Tracheal epithelial cell (primary cell): Measurements from ENCODE around the gene CBFB. TPM values are rescaled to one million over a fixed set of nuclear protein-coding genes. Genes with fewer than 3 reads are reported as not detected.

Experiments
- total RNA-seq: library from RNA; depleted of rRNA; stranded (reverse); fragments of >200 nt; gene quantifications from 2 replicates; pipeline ENCODE4 v1.2.1, GENCODE V29; 2014

The CBFB gene
- total RNA-seq, result 95.7 and 123 TPM in 2 replicates

DNA sequence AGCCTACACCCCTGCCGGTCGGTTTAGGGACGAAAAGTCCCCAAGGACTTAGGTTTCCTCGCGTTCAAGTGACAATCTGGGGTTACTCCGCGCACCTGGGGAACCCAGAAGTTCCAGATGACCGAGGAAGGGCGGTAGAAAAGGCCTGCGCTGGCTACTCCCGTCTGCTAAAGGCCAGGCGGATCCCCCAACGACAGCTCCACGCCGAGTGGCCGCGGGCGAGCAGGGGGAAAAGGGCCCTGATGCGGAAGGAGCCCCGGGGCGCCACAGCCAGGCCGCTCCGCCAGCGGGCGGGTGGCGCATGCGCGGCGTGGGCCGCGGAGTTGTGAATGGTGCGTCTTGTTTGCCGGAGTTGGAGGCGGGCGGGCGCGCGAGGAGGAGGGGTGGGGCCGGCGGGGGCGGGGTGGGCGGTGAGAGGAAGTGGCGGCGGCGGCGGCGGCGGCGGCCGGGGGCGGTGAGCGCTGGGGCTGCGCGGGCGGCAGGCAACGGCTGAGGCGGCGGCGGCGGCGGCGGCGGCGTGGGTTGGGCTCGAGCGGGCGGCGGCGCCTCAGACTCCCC is at the start of gene CBFB:
Gene CBFB (plus strand): TSS at position 454 of the 558 bp plus-strand sequence. CDS start 259 bp downstream, outside the sequence.

DNA sequence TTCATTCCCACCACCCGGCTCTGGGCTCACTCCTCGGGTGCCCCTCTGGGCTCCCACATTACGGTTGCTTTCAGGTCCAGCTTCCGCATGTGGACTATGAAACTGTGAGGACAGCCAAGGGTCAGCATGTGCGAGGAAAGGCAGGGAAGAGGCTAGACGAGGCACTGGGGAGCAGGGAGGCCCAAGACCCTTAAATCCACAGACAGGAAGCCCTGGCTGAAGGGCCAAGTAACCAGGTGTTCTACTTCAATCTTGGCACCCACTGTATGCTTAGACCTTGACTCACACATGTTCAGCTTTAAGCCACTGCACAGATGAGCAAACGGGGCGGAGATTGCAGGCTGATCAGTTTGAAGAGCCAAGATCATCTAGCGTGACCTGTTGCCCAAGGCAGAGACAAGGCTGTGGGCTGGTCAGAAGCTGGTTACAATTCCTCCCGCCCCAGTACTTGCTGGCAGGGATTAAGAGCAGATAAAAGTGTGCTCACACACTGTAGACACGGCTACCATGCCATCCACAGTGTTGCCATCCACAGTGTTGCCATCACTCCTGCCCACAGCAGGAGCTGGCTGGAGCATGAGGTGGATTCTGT is 40.7 kb upstream of the CBFB start, which contains the start of gene CES4A:
Gene CES4A (plus strand): TSS at position 393 of the 592 bp plus-strand sequence. CDS start 184 bp downstream, at position 577.

DNA sequence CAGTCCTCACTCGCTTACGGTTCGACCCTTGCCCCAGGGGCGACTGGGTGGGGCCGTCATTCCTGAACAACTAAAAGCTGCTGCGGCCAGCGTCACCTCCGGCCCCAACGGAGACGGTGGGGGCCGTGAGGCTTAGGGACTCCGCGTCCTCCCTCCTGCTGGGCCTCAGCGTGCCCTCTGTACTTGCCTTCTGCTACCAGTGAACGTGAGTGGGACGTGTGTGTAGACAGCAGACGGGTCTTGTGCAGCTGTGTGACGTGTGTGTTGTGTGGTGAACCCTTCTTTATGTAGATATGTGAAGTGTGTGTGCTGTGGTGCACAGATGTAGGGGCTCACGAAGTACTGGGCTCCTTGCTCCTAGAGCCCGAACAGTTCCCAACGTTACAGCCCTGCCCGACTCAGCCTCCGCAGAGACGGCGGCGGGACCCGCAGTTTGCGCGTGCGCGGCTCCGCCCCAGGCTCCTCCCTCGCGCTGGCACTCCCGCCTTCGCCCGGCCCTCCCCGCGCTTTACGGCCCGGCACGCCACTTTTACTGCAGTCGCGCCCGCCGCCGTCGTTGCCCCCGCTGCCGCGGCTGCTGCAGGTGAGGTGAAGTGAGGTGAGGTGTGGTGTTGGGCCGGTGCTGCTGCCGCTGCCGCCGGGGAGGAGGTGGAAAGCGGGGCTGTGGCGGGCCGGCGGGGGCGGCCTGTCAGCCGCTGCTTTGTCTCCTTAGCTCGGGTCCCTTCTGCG is 80.6 kb downstream of the CBFB start, which contains the start of gene PHAF1:
Gene PHAF1 (plus strand): TSS at position 535 of the 729 bp plus-strand sequence. CDS start 235 bp downstream, outside the sequence.

Other genes with a start within 250 kb of the CBFB start
- 0.21 and 0.24 TPM in 2 replicates for gene TERB1, start 227.6 kb upstream of the CBFB start, total RNA-seq
- 78.6 and 87.2 TPM in 2 replicates for gene NAE1, start 198.2 kb upstream of the CBFB start, total RNA-seq
- not detected in 2 replicates for gene CA7, start 184.7 kb upstream of the CBFB start, total RNA-seq
- 9.6 and 15.3 TPM in 2 replicates for gene PDP2, start 148.6 kb upstream of the CBFB start, total RNA-seq
- 2.1 and 4.3 TPM in 2 replicates for gene CDH16, start 110.3 kb upstream of the CBFB start, total RNA-seq
- 62.4 and 118 TPM in 2 replicates for gene RRAD, start 103.6 kb upstream of the CBFB start, total RNA-seq
- gene CIAO2B, start 94.7 kb upstream of the CBFB start, total RNA-seq, result 189 and 217 TPM in 2 replicates
- gene CES2, start 93.6 kb upstream of the CBFB start, total RNA-seq, result 40.0 and 189 TPM in 2 replicates
- 2.7 and 5.3 TPM in 2 replicates for gene CES3, start 67.9 kb upstream of the CBFB start, total RNA-seq
- gene CES4A, start 40.6 kb upstream of the CBFB start, total RNA-seq, result 1.3 and 2.2 TPM in 2 replicates
- 12.1 and 12.5 TPM in 2 replicates for gene PHAF1, start 80.8 kb downstream of the CBFB start, total RNA-seq
- 8.9 and 15.8 TPM in 2 replicates for gene B3GNT9, start 121.8 kb downstream of the CBFB start, total RNA-seq
- gene TRADD, start 130.8 kb downstream of the CBFB start, total RNA-seq, result 35.4 and 48.2 TPM in 2 replicates
- 8.0 and 8.3 TPM in 2 replicates for gene FBXL8, start 130.8 kb downstream of the CBFB start, total RNA-seq
- gene HSF4, start 135.6 kb downstream of the CBFB start, total RNA-seq, result 3.1 and 6.2 TPM in 2 replicates
- gene NOL3, start 141.4 kb downstream of the CBFB start, total RNA-seq, result 30.1 and 32.4 TPM in 2 replicates
- gene MATCAP1, start 154.8 kb downstream of the CBFB start, total RNA-seq, result 3.6 and 3.8 TPM in 2 replicates
- gene EXOC3L1, start 161.0 kb downstream of the CBFB start, total RNA-seq, result not detected in 2 replicates
- gene E2F4, start 163.0 kb downstream of the CBFB start, total RNA-seq, result 51.2 and 72.3 TPM in 2 replicates
- gene ELMO3, start 170.0 kb downstream of the CBFB start, total RNA-seq, result 43.7 and 49.2 TPM in 2 replicates
- gene TMEM208, start 198.0 kb downstream of the CBFB start, total RNA-seq, result 30.4 and 45.8 TPM in 2 replicates
- 4.0 and 4.3 TPM in 2 replicates for gene FHOD1, start 218.3 kb downstream of the CBFB start, total RNA-seq
- 0.21 and 0.72 TPM in 2 replicates for gene SLC9A5, start 219.8 kb downstream of the CBFB start, total RNA-seq